DLD1 (cell line): ENCODE results near the gene ZDHHC16.
"Not testable (repeated sequence)": the region's sequence is repeated elsewhere in the genome, so short reads cannot be mapped to it uniquely, and the experiment has no call there.

Experiments used
- in situ Hi-C: cut with HindIII; loops from 2 replicates; pipeline ENCODE4 v1.10.0; 2017; ENCODE audit warnings: low sequenced_read_pairs

The ZDHHC16 gene

DNA sequence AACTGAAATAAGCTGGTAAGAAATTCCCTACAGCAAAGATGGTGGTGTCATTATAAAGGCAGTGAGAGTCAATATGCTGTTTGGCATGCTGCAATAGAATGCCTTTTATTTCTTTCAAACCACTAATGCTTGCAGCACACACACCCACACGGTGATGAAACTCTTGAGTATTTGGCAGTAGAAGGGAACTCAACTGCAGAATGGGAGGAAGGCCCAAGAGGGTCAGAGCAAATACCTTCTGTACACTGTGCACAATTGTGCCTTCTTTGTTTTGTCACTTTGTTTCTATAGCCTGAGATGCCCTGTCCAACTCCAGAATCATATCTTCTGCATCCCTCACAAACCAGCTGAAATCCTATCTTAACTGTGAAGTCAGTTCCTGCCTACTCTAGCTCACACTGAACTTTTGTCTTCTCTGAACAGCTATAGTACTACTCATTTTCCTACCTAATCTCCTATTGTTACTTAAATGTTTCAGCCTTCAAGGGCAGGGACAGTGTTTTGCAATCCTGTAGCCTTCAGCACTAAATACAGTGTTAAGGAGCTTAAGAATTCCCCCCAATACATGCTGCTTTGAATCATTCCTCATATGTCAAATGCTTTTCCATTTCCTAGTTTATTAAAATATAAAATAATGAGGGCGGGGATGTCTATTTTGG, 30.1 kb downstream of the ZDHHC16 start:
- in situ Hi-C loops = no loop called here

DNA sequence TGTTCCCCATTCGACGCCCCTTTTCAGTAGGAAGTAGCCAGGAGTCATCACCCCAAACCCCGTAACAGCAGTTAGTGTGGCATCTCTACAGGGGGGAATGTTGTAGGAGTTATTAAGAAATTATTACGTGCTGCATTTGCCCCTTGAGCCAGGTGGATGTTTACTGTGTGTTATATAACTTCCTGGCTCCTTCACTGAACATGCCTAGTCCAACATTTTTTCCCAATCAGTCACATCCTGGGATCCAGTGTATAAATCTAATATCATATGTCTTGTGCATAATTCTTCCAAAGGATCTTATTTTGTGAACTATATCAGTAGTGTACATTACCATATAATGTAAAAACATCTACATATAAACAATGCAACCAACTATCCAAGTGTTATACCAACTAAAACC, 33.4 kb downstream of the ZDHHC16 start:
- in situ Hi-C loops = not testable (repeated sequence)

DNA sequence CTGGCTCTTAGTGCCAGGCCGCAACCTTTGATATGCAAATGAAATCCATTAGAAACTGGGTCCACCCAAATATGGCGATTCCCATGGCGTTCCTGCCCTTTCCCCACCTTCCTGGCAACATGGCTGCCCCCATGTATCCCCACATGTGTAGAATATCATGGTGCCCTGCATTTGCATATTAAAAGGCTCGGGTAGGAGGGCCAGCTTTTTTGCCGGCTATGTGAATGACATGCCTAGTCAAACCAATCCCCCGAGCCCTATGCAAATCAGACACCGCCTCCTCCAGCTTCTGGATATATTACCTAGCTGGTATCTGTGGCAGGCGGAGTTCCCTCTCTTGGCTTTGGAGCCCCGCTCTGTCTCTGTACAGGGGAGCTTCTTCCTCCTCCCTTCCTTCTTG, 34.0 kb downstream of the ZDHHC16 start:
- in situ Hi-C loops = no loop called here

DNA sequence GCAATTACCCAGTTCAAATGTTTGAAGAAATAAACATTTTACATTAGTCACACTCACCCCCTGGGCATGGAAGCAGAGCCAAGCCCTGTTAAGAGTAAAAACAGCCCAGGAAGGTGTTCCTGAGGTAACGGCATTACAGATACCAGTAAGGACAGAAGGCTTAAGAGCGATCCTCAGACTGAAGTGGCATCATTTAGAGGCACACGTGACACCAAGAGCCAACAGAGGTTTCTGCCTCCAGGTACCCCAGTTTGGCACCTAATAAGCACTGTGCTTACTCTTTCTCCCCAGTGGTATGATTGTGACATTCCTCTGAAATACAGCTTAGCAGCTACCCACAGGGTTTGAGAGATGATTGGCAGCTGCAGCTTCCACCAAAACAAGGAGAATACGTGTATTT, 35.1 kb downstream of the ZDHHC16 start:
- in situ Hi-C loops = no loop called here

DNA sequence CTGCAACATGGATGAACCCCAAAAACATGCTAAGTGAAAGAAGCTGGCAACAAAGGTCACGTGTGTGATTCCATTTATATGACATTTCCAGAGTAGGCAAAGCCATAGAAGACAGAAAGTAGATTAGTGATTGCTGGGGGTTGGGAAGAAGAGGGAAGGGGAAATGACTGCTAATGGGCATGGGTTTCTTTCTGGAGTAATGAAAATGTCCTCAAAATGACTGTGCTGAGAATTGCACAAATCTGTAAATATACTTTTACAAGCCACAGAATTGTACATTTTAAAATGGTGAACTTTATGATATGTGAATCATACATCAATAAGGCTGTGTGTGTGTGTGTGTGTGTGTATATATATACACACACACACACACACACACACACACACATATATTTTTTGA, 36.4 kb downstream of the ZDHHC16 start:
- in situ Hi-C loops = no loop called here

DNA sequence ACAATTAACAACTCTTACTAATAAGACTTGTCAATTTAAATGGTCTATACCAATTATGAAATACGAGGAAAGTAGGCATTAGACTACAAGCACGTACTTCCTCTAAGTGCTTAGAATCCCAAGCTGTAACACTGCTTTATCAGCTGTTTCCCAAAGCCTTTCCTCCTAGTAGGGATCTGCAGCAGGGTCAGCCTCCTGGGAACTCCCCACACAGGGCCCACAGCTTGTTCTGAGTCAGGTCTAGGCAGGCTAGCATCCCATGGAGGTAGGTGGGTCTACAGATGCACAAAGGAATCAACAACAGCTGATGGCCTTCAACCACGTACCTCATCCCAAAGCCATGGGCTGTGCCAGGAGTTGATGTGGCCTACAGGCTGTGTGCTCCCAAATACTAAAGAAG, 37.5 kb downstream of the ZDHHC16 start:
- in situ Hi-C loops = no loop called here

DNA sequence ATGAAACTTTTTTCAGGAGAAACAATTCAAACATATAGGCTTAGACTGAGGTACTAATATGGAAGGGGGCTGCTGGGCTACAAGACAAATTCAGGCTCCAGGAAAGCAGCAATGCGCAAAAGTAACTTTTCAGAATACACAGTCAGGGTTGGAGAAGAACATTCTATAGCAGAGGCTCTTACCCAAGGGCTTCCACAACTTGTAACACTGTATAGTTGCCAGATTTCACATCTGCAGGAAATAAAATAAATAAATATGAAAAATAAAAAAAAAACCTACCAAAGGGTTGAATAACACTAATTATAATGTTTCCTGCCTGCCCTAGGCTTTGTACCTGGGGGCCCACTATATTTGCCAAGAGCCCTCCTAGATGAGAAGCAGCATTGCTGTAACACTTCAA, 37.9 kb downstream of the ZDHHC16 start:
- in situ Hi-C loops = no loop called here

DNA sequence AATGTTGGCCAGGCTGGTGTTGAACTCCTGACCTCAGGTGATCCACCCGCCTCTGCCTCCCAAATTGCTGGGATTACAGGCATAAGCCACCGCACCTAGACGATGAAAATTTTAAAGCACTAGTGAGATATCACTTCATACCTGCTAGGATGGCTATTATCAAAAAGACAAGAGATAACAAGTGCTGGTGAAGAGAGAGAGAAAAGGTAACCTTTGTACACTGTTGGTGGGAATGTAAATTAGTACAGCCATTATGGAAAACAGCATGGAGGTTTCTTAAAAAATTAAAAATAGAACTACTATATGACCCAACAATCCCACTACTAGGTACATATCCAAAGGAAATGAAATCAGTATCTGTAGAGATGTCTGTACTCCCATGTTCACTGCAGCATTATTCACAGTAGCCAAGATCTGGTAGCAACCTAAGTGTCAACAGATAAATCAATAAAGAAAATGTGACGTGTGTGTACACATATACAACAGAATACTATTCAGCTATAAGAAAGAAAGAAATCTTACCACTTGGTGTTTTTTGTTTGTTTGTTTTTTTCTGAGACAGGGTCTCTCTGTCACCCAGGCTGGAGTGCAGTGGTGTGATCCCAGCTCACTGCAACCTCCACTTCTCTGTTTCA, 39.8 kb downstream of the ZDHHC16 start:
- in situ Hi-C loops = no loop called here

DNA sequence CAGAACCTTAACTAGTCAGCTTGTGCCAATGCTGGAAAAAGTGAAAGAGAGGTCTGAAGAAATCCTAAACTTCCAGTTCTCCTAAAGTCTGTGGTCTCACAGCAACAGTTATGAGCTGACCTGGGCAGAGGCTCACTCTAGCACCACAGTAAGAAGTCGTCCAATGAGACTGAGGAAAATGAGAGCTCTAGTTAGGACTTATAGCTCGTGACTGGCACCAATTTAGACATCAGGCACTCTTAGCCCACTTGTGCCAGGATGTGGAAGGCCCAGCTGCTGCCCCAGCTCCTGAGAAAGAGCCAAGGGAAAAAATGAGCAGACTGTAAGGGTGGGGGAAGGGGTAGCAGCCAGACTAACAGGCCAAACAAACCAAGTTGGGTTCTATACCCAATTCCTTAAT, 44.6 kb downstream of the ZDHHC16 start:
- in situ Hi-C loops = no loop called here

DNA sequence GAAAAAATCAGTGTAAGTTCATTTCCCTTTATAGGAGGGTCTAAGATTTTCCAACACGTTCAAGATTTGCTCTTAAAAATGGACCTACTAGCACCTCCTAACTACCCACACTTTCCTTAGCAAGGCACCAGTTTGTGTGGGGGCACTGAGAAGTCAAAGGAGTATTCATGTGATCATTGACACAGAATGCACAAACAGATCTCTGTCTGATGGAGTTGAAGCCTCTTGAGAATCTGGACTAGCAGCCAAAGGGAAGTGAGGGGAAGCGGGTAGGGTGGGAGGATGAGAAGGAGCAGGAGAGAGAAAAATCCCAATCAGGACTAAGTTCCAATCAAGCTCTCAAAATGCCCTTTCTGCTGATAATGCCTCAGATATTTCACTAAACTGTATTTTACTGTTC, 48.2 kb downstream of the ZDHHC16 start:
- in situ Hi-C loops = no loop called here

DNA sequence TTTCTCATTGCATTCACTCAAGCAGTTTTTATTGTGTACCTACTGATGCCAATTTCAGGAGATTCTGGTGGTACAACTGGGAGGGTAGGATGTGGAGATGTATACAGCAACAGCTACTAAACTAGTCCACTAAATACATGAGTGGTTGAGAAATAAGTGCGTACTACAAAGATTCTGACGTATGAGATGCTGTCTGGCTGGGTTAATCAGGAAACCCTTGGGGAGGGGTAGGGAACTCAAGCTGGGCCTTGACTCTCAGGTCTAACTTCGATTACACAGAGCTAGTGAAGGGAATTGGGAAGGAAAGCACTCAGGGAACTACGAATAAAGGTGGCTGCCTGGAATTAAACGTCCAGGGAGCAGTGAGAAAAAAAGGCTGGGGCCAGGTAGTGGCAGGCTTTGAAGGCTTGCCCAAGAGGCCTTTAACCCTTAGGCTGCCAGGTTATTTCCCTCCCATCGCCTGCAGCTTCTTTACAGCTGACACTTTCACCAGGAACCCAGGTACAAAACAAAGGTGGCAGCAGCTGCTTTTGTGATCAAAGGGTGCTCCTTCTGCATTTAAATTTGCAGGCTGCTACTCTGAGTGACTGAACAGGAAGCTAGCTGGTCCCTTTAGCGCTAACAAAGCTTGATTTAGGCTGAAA, 49.0 kb downstream of the ZDHHC16 start:
- in situ Hi-C loops = no loop called here

DNA sequence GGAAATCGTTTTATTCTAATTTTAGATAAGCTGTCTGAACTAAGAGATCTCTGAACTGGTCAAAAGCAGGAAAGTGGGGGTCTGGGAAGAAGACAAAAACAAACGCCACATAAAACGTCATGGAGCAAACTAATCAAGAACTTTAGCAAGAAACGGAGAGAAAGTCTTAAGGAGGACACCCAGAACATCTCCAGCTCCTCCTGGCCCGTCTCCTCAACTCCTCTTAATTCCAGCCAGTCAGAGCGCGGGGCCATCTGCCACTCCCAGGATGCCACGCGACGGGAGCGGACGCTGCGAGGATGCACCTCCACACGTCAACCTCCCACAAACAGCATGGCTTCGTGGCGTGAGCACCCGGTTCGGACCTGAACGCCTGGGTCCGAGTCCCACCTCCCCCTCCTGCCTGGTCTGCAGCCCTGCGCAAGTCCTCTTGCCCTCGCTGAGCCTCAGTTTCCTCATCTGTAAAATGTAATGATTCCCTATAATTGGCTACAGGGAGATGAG, 51.6 kb downstream of the ZDHHC16 start:
- in situ Hi-C loops = no loop called here

DNA sequence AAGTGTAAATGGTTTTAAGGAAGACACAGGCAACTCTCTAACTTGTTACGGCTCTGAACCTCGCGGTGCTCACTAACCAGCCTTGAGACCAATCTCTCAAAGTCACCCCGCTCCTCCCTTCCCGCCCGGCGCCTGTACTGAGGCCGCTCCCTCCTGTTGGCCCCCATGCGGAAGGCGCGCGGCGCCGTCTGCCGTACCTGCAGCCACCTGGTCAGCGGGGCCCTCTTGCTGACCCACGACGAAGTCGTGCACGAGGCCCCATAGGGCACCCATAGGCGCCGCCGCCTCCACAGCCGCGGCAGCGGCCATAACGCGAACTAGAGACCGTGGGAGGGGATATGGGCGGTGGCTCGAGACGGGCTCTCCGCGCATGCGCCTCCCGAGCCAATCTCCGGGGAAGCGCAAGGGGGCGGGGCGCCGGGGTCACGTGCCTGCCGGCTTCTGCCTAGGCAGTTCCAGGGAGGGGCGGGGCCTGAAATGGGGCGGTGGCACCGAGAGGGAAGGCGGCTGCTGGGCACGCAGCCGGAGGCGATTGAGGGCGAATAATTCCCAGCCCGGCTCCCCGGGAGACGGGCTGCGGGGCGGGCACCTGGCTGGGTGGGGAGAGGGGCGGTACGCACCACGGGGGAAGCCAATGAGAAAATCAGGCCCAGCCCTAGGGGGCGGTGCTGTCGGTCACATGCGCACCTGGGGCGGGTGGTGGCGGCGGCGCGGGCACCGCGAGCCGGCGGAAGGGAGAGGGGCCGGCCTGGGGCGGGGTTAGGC, 52.3 kb downstream of the ZDHHC16 start, which contains the start of gene MMS19:
Gene MMS19 (minus strand): TSS at position 347 of the 765 bp plus-strand sequence. CDS start 38 bp downstream, at position 309.
- in situ Hi-C loops = no loop called here

DNA sequence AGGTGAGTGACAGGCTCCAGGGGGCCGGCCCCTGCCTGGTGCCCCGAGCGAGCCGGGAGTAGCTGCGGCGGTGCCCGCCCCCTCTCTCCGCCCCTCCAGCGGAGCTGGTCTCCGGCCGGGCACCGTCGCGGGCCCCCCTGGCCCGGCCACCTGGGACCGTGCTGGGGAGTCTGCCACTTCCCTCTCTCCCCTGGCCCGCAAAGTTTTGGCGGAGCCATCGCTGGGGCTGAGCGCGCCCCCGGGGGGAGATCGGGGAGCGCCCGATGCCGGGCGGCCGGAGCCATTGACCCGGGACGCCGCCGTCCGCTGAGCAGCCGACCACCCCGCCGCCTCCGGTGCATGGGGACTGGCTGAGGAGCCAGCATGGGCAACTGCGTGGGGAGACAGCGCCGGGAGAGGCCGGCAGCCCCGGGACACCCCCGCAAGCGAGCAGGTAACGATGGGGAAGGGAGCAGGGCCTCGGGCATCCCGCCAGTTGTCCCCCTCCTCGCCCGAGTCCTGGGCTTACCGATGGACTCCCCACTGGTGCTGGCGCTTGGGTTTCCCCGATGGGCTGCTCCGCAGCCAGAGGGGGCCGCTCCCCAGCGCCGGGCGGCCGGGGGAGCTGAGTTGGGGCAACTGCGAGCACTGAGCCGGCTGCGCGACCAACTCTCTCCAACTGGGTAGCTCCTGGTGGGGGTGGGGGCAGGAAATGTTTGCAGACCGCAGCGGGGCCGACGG, 53.0 kb downstream of the ZDHHC16 start, which contains the start of gene UBTD1:
Gene UBTD1 (plus strand): TSS at position 84 of the 720 bp plus-strand sequence. CDS start 280 bp downstream, at position 364.
- in situ Hi-C loops = no loop called here

DNA sequence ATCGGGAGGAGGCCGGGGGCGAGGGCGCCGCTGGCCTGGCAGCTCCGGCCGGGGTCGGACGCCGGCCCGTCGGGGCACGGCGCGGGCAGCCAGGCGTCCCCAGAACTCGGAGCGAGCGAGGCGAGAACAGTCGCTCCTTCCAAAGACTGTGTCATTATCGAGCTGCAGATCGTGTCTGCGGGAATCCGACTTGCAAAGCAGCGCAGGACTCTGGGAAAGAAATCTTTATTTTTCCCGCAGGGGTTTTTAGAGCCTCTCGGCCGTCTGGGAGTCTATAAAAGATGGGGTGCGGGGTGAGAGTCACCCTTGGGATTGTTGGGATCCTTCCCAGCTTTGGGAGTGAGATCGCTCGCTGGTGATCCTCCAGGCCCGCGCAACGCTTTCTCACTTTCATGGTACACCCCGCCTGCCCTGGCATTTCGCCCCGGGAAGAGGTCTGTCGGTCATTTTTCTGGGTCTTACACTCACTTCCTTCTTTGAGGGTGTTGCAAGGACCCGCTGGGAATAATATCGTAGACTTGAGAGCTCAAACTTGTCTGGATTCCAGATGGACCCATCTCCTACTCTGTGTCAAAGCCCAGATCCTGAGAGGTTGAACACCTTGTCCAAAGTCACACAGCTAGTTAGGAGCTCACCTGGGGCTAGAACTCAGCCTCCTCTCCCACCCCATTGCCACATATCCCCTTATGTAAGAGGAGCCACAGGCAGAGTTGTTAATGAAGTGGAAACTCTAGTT, 53.8 kb downstream of the ZDHHC16 start:
- in situ Hi-C loops = no loop called here

DNA sequence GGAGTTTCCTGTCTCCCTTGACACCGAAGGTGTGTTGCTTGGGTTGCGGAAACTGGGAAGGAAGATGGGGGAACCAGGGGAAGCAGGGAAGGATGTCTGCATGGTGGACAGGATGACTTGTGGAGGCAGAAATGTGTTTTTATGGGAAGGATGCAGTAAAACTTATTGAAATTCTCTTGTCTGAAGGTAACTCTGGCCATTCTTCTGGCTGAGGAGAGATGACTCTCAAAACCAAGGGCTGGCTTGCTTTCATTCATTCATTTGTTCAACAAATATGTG, 54.3 kb downstream of the ZDHHC16 start:
- in situ Hi-C loops = no loop called here

DNA sequence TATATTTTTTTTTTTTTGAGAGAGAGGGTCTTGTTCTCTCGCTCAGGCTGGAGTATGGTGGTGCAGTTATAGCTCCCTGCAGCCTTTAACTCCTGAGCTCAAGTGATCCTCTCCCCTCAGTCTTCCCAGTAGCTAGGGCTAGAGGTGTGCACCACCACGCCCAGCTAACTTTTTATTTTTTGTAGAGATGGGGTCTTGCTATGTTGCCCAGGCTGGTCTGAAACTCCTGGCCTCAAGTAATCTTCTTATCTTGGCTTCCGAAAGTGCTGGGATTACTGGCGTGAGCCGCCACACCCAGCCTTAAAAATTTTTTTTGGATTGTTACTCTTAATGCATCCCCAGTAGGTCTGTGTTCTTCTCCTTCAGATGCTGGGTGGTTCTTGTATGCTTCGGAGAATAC, 56.9 kb downstream of the ZDHHC16 start:
- in situ Hi-C loops = no loop called here

DNA sequence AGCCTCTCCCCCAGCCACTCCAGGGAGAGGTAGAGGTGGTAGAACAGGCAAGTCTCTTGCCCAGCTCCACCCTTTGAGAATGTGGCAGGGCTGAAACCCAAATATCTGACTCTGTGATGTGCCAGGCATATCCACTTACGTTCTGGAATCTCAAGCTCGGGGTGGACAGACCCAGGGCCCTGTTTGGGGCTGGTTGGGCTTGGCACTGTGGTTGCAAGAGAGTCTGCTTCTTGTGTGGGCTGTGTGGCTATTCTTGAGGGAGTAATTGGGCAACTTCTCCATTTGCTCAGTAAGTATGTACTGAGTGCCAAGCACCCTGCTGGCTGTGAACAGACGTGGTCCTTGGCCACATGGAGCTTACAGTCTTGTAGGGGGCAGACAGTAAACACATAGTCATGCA, 57.4 kb downstream of the ZDHHC16 start:
- in situ Hi-C loops = no loop called here

DNA sequence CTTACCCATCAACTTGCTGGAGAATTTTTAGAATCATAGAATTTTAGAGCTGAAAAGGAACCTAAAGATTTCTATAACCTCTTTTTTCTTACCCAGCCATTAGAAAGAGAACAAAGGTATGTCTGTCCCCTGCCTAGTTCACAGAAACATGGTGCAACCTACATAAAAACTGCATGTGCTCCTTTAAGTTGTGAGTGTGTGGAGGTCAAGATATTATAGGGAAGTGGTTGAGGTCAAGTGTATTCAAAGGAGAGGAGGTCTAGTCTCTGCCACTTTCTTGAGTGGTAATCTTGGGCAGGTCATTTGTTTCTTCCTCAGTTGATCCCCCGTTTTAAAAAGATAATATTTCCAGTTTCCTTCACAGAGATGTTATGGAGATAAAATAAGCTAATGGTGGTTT, 59.2 kb downstream of the ZDHHC16 start:
- in situ Hi-C loops = no loop called here
